Measurements from ENCODE around the gene MGAT4C.

MGAT4C gene

DNA sequence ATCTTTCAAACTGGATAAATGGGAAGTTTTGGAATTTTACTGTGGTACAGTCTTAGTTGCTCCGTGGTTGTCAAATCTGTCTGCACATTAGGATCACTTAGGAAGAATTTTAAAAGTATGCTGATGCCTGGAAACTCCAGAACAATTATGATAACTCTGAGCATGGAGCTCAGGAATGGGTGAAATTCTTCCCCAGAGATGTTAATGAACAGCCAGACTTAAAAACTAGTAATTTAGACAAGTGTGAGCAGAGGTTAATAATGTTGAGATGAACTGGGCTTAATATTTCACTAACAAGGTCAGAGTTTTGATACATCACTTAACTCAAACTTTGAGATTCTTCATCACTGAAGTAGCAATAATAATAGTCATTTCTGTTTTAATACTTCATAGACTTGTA lies 287.6 kb downstream of the MGAT4C start:
- no peak overlapping the region for H3K4me3 ChIP-seq (ENCODE audit: low read length)
- H3K27ac ChIP-seq (ENCODE audit: low read depth, low read length), result no peak overlapping the region
- H3K4me2 ChIP-seq (ENCODE audit: low read length), result no peak overlapping the region
- H3K4ac ChIP-seq (ENCODE audit: low read depth, low read length), result no peak overlapping the region
- no peaks in the 10 kb centered on the region for H3K79me1 ChIP-seq (ENCODE audit: low read length)
- no peak overlapping the region for H3K56ac ChIP-seq (ENCODE audit: low read length)
- H3K4me1 ChIP-seq (ENCODE audit: control insufficient read depth, low read depth, low read length), result no peaks in the 10 kb centered on the region
- H2AK5ac ChIP-seq (ENCODE audit: low read length), result no peak overlapping the region
- no peak overlapping the region for H3K9ac ChIP-seq (ENCODE audit: low read length)
- no CpG with 5 or more reads among the region's 1 CpG for WGBS (ENCODE audit: extremely low coverage, insufficient coverage, low lambda C conversion rate)
- no peak overlapping the region for H3K18ac ChIP-seq (ENCODE audit: low read length)
- H2BK15ac ChIP-seq (replicated peaks; ENCODE audit: low read depth), result no peak overlapping the region
- H4K8ac ChIP-seq (ENCODE audit: low read depth, low read length), result no peak overlapping the region
- no peak overlapping the region for H3K23ac ChIP-seq (ENCODE audit: low read length)
- no peak for DNase-seq
- no peaks in the 10 kb centered on the region for H3K36me3 ChIP-seq (ENCODE audit: control insufficient read depth, insufficient read depth, low read length)
- no peak overlapping the region for H4K5ac ChIP-seq (ENCODE audit: low read length)
- H2BK120ac ChIP-seq (ENCODE audit: low read depth, low read length), result no peak overlapping the region
- no peaks in the 10 kb centered on the region for H3K79me2 ChIP-seq (ENCODE audit: control insufficient read depth, insufficient read depth, low read length)
- no peak overlapping the region for H2BK5ac ChIP-seq (ENCODE audit: low read length)
- H3K27me3 ChIP-seq (ENCODE audit: insufficient read depth, low read length, poor library complexity), result no peaks in the 10 kb centered on the region

DNA sequence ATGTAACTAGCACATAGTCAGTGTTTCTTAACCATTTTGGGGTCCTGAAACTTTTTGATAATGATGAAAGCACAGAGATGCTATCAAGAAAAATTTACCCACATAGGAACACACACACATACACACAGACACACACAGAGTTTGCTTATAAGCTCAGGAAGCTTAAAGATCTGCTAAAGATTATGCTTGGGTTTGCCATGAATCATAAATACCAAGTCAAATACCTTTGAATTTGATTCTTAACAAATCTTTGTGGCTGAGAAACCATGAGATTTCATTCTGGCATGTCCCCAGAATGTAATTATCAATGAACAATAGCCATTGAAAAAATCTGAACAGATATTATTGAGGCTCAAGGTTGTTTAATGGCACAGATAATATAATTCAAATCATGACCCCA lies 292.9 kb downstream of the MGAT4C start:
- Histone ChIP-seq H3K4me2 (ENCODE audit: low read length) (no peak overlapping the region), H3K4me1 (ENCODE audit: control insufficient read depth, low read depth, low read length) (no peaks in the 10 kb centered on the region), H2BK5ac (ENCODE audit: low read length) (no peak overlapping the region), H2BK15ac (replicated peaks; ENCODE audit: low read depth) (no peak overlapping the region), H3K4me3 (ENCODE audit: low read length) (no peak overlapping the region), H3K18ac (ENCODE audit: low read length) (no peak overlapping the region), H4K5ac (ENCODE audit: low read length) (no peak overlapping the region), H3K4ac (ENCODE audit: low read depth, low read length) (no peak overlapping the region), H2AK5ac (ENCODE audit: low read length) (no peak overlapping the region), H3K79me1 (ENCODE audit: low read length) (no peaks in the 10 kb centered on the region), H3K27me3 (ENCODE audit: insufficient read depth, low read length, poor library complexity) (no peaks in the 10 kb centered on the region), H3K23ac (ENCODE audit: low read length) (no peak overlapping the region), H3K56ac (ENCODE audit: low read length) (no peak overlapping the region), H2BK120ac (ENCODE audit: low read depth, low read length) (no peak overlapping the region), H3K79me2 (ENCODE audit: control insufficient read depth, insufficient read depth, low read length) (no peaks in the 10 kb centered on the region), H3K27ac (ENCODE audit: low read depth, low read length) (no peak overlapping the region), H3K36me3 (ENCODE audit: control insufficient read depth, insufficient read depth, low read length) (no peaks in the 10 kb centered on the region), H3K9ac (ENCODE audit: low read length) (no peak overlapping the region), H4K8ac (ENCODE audit: low read depth, low read length) (no peak overlapping the region)
- no peak for DNase-seq

DNA sequence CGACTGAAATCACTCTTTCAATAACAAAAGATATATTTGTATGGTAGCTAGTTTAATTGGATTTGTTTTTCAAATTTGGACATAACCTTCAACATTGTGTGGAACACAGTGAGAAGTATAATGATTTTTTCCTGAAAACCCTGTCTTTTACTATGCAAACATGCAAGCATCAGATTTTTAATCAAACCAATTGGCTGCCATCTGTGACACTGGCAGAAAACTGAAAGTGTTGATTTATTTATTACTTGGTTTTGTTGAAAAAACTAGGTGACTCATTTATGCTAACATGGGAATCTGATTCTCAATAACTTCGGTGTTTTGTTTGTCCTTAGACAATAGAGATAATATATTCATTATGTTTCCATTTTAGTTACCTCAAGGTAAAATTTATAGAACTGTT lies 300.1 kb downstream of the MGAT4C start:
- Histone ChIP-seq H2BK120ac (ENCODE audit: low read depth, low read length) (no peak overlapping the region), H4K8ac (ENCODE audit: low read depth, low read length) (no peak overlapping the region), H3K56ac (ENCODE audit: low read length) (no peak overlapping the region), H3K23ac (ENCODE audit: low read length) (no peak overlapping the region), H3K4me2 (ENCODE audit: low read length) (no peak overlapping the region), H3K27me3 (ENCODE audit: insufficient read depth, low read length, poor library complexity) (no peaks in the 10 kb centered on the region), H2BK5ac (ENCODE audit: low read length) (no peak overlapping the region), H3K4ac (ENCODE audit: low read depth, low read length) (no peak overlapping the region), H3K18ac (ENCODE audit: low read length) (no peak overlapping the region), H3K4me1 (ENCODE audit: control insufficient read depth, low read depth, low read length) (no peaks in the 10 kb centered on the region), H3K4me3 (ENCODE audit: low read length) (no peak overlapping the region), H3K27ac (ENCODE audit: low read depth, low read length) (no peak overlapping the region), H4K5ac (ENCODE audit: low read length) (no peak overlapping the region), H3K79me2 (ENCODE audit: control insufficient read depth, insufficient read depth, low read length) (no peaks in the 10 kb centered on the region), H2BK15ac (replicated peaks; ENCODE audit: low read depth) (no peak overlapping the region), H3K9ac (ENCODE audit: low read length) (no peak overlapping the region), H3K36me3 (ENCODE audit: control insufficient read depth, insufficient read depth, low read length) (no peaks in the 10 kb centered on the region), H2AK5ac (ENCODE audit: low read length) (no peak overlapping the region), H3K79me1 (ENCODE audit: low read length) (no peaks in the 10 kb centered on the region)
- DNase-seq, result no peak
- WGBS (ENCODE audit: extremely low coverage, insufficient coverage, low lambda C conversion rate), result no CpG with 5 or more reads among the region's 2 CpGs

DNA sequence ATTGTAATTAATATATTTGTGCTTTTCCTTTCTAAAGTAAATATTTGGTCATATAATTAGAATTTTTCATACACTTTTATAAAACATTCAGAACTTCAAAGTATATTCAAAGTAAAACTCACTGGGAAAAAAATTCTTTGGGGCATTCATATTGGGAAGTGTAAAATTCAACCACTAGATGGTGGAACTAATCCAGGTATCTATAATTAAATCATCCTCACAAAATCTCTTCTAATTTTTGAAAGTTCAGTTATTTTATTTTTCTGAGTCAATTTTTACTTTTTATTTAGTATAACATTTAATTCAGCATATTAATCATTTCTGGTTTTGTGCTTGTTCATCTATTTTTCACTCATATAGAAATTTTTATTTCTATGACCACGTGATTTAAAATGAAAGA lies 301.1 kb downstream of the MGAT4C start:
- no peak overlapping the region for H3K4me2 ChIP-seq (ENCODE audit: low read length)
- H3K27me3 ChIP-seq (ENCODE audit: insufficient read depth, low read length, poor library complexity), result no peaks in the 10 kb centered on the region
- H3K36me3 ChIP-seq (ENCODE audit: control insufficient read depth, insufficient read depth, low read length), result no peaks in the 10 kb centered on the region
- no peaks in the 10 kb centered on the region for H3K4me1 ChIP-seq (ENCODE audit: control insufficient read depth, low read depth, low read length)
- no peak overlapping the region for H3K9ac ChIP-seq (ENCODE audit: low read length)
- no peak overlapping the region for H2BK5ac ChIP-seq (ENCODE audit: low read length)
- no peak overlapping the region for H3K23ac ChIP-seq (ENCODE audit: low read length)
- H4K8ac ChIP-seq (ENCODE audit: low read depth, low read length), result no peak overlapping the region
- H4K5ac ChIP-seq (ENCODE audit: low read length), result no peak overlapping the region
- H3K79me2 ChIP-seq (ENCODE audit: control insufficient read depth, insufficient read depth, low read length), result no peaks in the 10 kb centered on the region
- H3K79me1 ChIP-seq (ENCODE audit: low read length), result no peaks in the 10 kb centered on the region
- WGBS (ENCODE audit: extremely low coverage, insufficient coverage, low lambda C conversion rate), result no CpG with 5 or more reads among the region's 1 CpG
- H3K27ac ChIP-seq (ENCODE audit: low read depth, low read length), result no peak overlapping the region
- no peak overlapping the region for H3K18ac ChIP-seq (ENCODE audit: low read length)
- no peak overlapping the region for H3K4ac ChIP-seq (ENCODE audit: low read depth, low read length)
- no peak overlapping the region for H2AK5ac ChIP-seq (ENCODE audit: low read length)
- no peak overlapping the region for H2BK15ac ChIP-seq (replicated peaks; ENCODE audit: low read depth)
- H3K56ac ChIP-seq (ENCODE audit: low read length), result no peak overlapping the region
- DNase-seq, result no peak
- H3K4me3 ChIP-seq (ENCODE audit: low read length), result no peak overlapping the region
- H2BK120ac ChIP-seq (ENCODE audit: low read depth, low read length), result no peak overlapping the region

DNA sequence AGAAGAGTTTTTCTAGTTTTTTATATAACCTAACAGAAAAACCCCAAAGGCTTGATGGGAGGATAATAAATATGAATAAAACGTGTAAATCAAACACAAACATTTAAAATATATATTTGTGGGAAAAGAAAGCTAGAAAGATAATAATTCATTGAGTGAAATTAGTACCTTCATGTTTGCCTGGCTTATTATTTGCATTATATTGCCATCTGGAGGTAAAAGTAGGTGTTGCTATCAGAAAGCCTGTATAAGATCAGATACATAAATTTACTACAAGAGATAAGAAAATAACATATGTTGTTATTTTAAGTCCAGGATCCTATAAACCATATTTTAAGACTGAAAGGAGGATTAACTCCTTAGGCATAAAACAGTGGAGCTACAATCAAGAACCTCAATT lies 304.4 kb downstream of the MGAT4C start:
- H3K4me1 ChIP-seq (ENCODE audit: control insufficient read depth, low read depth, low read length), result peaks cover 3% of the 10 kb centered on the region
- no peak overlapping the region for H2BK120ac ChIP-seq (ENCODE audit: low read depth, low read length)
- WGBS (ENCODE audit: extremely low coverage, insufficient coverage, low lambda C conversion rate), result no CpG with 5 or more reads among the region's 1 CpG
- no peak overlapping the region for H2AK5ac ChIP-seq (ENCODE audit: low read length)
- H3K4me2 ChIP-seq (ENCODE audit: low read length), result no peak overlapping the region
- H3K4ac ChIP-seq (ENCODE audit: low read depth, low read length), result no peak overlapping the region
- peak; percentile 56 for DNase-seq
- H3K36me3 ChIP-seq (ENCODE audit: control insufficient read depth, insufficient read depth, low read length), result no peaks in the 10 kb centered on the region
- no peak overlapping the region for H3K4me3 ChIP-seq (ENCODE audit: low read length)
- no peaks in the 10 kb centered on the region for H3K27me3 ChIP-seq (ENCODE audit: insufficient read depth, low read length, poor library complexity)
- H3K23ac ChIP-seq (ENCODE audit: low read length), result no peak overlapping the region
- H4K8ac ChIP-seq (ENCODE audit: low read depth, low read length), result no peak overlapping the region
- H3K18ac ChIP-seq (ENCODE audit: low read length), result no peak overlapping the region
- H3K56ac ChIP-seq (ENCODE audit: low read length), result no peak overlapping the region
- H4K5ac ChIP-seq (ENCODE audit: low read length), result no peak overlapping the region
- H2BK5ac ChIP-seq (ENCODE audit: low read length), result no peak overlapping the region
- H3K79me2 ChIP-seq (ENCODE audit: control insufficient read depth, insufficient read depth, low read length), result no peaks in the 10 kb centered on the region
- peak overlapping the region; percentile 57 for H2BK15ac ChIP-seq (replicated peaks; ENCODE audit: low read depth)
- no peaks in the 10 kb centered on the region for H3K79me1 ChIP-seq (ENCODE audit: low read length)
- no peak overlapping the region for H3K27ac ChIP-seq (ENCODE audit: low read depth, low read length)
- no peak overlapping the region for H3K9ac ChIP-seq (ENCODE audit: low read length)

DNA sequence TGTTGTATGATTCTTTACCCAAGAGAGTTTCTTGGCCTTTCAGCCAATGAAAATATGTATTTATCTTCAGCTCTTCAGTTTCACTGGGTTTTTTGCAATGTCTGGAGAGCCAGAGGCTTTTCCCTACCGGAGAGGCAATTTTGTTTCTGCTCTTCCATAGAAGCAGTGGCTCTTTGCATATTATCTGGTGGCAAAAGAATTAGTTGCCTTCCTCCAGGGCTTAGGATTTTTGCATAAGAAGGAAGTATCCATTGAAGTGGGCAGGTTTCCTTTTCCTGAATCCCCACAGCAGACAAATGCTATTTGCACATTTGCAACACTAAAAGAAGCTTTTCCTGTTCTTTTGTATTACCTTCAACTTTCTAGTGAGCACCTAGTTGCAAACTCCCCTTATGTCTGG lies 306.9 kb downstream of the MGAT4C start:
- Histone ChIP-seq H3K56ac (ENCODE audit: low read length) (peak overlapping the region; percentile 89), H3K4me1 (ENCODE audit: control insufficient read depth, low read depth, low read length) (peaks cover 3% of the 10 kb centered on the region), H3K4me3 (ENCODE audit: low read length) (no peak overlapping the region), H2BK120ac (ENCODE audit: low read depth, low read length) (peak overlapping the region; percentile 100), H3K23ac (ENCODE audit: low read length) (no peak overlapping the region), H3K9ac (ENCODE audit: low read length) (peak overlapping the region; percentile 71), H2BK15ac (replicated peaks; ENCODE audit: low read depth) (peak overlapping the region; percentile 99), H2BK5ac (ENCODE audit: low read length) (peak overlapping the region; percentile 91), H4K8ac (ENCODE audit: low read depth, low read length) (no peak overlapping the region), H3K27me3 (ENCODE audit: insufficient read depth, low read length, poor library complexity) (no peaks in the 10 kb centered on the region), H3K79me1 (ENCODE audit: low read length) (no peaks in the 10 kb centered on the region), H3K18ac (ENCODE audit: low read length) (peak overlapping the region; percentile 96), H3K79me2 (ENCODE audit: control insufficient read depth, insufficient read depth, low read length) (no peaks in the 10 kb centered on the region), H3K36me3 (ENCODE audit: control insufficient read depth, insufficient read depth, low read length) (no peaks in the 10 kb centered on the region), H3K4ac (ENCODE audit: low read depth, low read length) (peak overlapping the region; percentile 100), H3K4me2 (ENCODE audit: low read length) (no peak overlapping the region), H2AK5ac (ENCODE audit: low read length) (peak overlapping the region; percentile 13), H3K27ac (ENCODE audit: low read depth, low read length) (peak overlapping the region; percentile 100), H4K5ac (ENCODE audit: low read length) (peak overlapping the region; percentile 35)
- no CpG with 5 or more reads among the region's 1 CpG for WGBS (ENCODE audit: extremely low coverage, insufficient coverage, low lambda C conversion rate)
- peak; percentile 91 for DNase-seq

Data from mesendoderm (in vitro differentiated cells).